H1 (cell line): ENCODE data around the gene AAK1. TPM values are rescaled to one million over a fixed set of nuclear protein-coding genes. Genes with fewer than 3 reads are reported as not detected.
"Not testable (repeated sequence)": the region's sequence is repeated elsewhere in the genome, so short reads cannot be mapped to it uniquely, and the experiment has no call there.

ENCODE experiments used
- CTCF ChIA-PET: fragments of 300-600 bp; sonication (Branson Sonifier 250); formaldehyde crosslinking; loops from one replicate; lab custom pipeline; 2021; ENCODE audit not compliant: partially characterized antibody; lab: Charles Lee
- POLR2A ChIA-PET: fragments of 300-600 bp; sonication (Branson Sonifier 250); formaldehyde crosslinking; loops from one replicate; lab custom pipeline; 2021; ENCODE audit warnings: inconsistent platforms; ENCODE audit not compliant: partially characterized antibody; lab: Charles Lee
- DNase-seq, 2 experiments: peaks; one replicate each; pipeline versions ENCODE4 v3.0.0 to v3.0.0-alpha.2; 2010 to 2022; ENCODE audit warnings: low spot score in 2 of 2, low read depth in 1 of 2, mixed read lengths in 1 of 2
- FAIRE-seq: peaks from 2 replicates; lab custom pipeline; 2011; peaks lifted over from hg19 to GRCh38; lab: Jason Lieb, UNC
- H2AFZ ChIP-seq: 2 replicates; pipeline ENCODE4 v1.8.1; 2012; ENCODE audit warnings: low read length, inconsistent platforms
- H2AK5ac ChIP-seq: 2 replicates; pipeline ENCODE4 v1.6.1; 2013; ENCODE audit warnings: low read depth, low read length
- H2BK120ac ChIP-seq: replicated peaks from 2 replicates; pipeline ENCODE3; 2013; ENCODE audit warnings: low read depth, low read length, inconsistent platforms
- H2BK12ac ChIP-seq: 2 replicates; pipeline ENCODE4 v1.6.1; 2013; ENCODE audit warnings: low read depth, low read length
- H2BK15ac ChIP-seq: 2 replicates; pipeline ENCODE4 v1.6.1; 2013; ENCODE audit warnings: low read length
- H2BK20ac ChIP-seq: 2 replicates; pipeline ENCODE4 v1.6.1; 2013; ENCODE audit warnings: low read length
- H2BK5ac ChIP-seq: 2 replicates; pipeline ENCODE4 v1.6.1; 2013; ENCODE audit warnings: low read depth, low read length
- H3K14ac ChIP-seq: 2 replicates; pipeline ENCODE4 v1.6.1; 2013; ENCODE audit warnings: inconsistent platforms; ENCODE audit not compliant: insufficient read length
- H3K18ac ChIP-seq: 2 replicates; pipeline ENCODE4 v1.6.1; 2013; ENCODE audit warnings: low read length; ENCODE audit errors: extremely low read depth
- H3K23ac ChIP-seq: 2 replicates; pipeline ENCODE4 v1.6.1; 2013; ENCODE audit warnings: inconsistent platforms; ENCODE audit not compliant: insufficient read length
- H3K23me2 ChIP-seq: 2 replicates; pipeline ENCODE4 v1.6.1; 2013; ENCODE audit warnings: low read depth, low read length
- H3K27ac ChIP-seq: 2 replicates; pipeline ENCODE4 v1.6.1; 2011; ENCODE audit warnings: low read depth, low read length, inconsistent platforms
- H3K27me3 ChIP-seq, 4 experiments: replicated peaks in 1 of 4; 1 replicate in 1 of 4; 2 replicates in 3 of 4; pipeline versions ENCODE4 v1.6.1 to v1.8.1; 2011 to 2013; ENCODE audit warnings: low read length in 3 of 4, mild to moderate bottlenecking in 3 of 4, inconsistent platforms in 2 of 4, mixed read lengths in 2 of 4, moderate library complexity in 1 of 4; ENCODE audit not compliant: control insufficient read depth in 3 of 4, insufficient read depth in 3 of 4; ENCODE audit errors: extremely low read depth in 1 of 4
- H3K36me3 ChIP-seq, 4 experiments: 2 replicates each; pipeline versions ENCODE4 v1.6.1 to v1.8.1; 2011 to 2013; ENCODE audit warnings: mild to moderate bottlenecking in 4 of 4, low read length in 3 of 4, moderate library complexity in 2 of 4, control low read depth in 1 of 4, inconsistent platforms in 1 of 4; ENCODE audit not compliant: insufficient read depth in 4 of 4, control insufficient read depth in 2 of 4
- H3K4ac ChIP-seq: replicated peaks from 2 replicates; pipeline ENCODE3; 2013; ENCODE audit warnings: low read length, low read depth, mixed read lengths, inconsistent platforms; ENCODE audit not compliant: insufficient read length
- H3K4me1 ChIP-seq, 4 experiments: replicated peaks in 1 of 4; 1 replicate in 1 of 4; 2 replicates in 3 of 4; pipeline versions ENCODE4 v1.6.1 to v1.8.1; 2011 to 2013; ENCODE audit warnings: low read length in 3 of 4, inconsistent platforms in 2 of 4, mixed read lengths in 1 of 4; ENCODE audit not compliant: insufficient read depth in 4 of 4, control insufficient read depth in 3 of 4
- H3K4me2 ChIP-seq, 2 experiments: 2 replicates each; pipeline versions ENCODE4 v1.6.1 to v1.8.1; 2011 to 2013; ENCODE audit warnings: low read depth in 2 of 2, low read length in 2 of 2, control low read depth in 1 of 2, inconsistent platforms in 1 of 2, mild to moderate bottlenecking in 1 of 2; ENCODE audit not compliant: insufficient read depth in 1 of 2
- H3K4me3 ChIP-seq, 4 experiments: fragments of 200-600, 300-600 bp in 1 of 4; sonication (generic), shearing (Covaris generic), sonication (Bioruptor Twin) in 1 of 4; 2 replicates each; pipeline versions ENCODE4 v1.5.1 to v1.8.1; 2011 to 2016; ENCODE audit warnings: low read length in 4 of 4, low read depth in 3 of 4, control low read depth in 2 of 4, inconsistent platforms in 2 of 4, mild to moderate bottlenecking in 2 of 4, mixed read lengths in 1 of 4, moderate library complexity in 1 of 4; ENCODE audit not compliant: insufficient read depth in 2 of 4; ENCODE audit errors: extremely low read depth in 1 of 4
- H3K56ac ChIP-seq: replicated peaks from 2 replicates; pipeline ENCODE3; 2013; ENCODE audit warnings: low read depth, mild to moderate bottlenecking, mixed read lengths, low read length, inconsistent platforms; ENCODE audit not compliant: insufficient read length
- H3K79me1 ChIP-seq: 2 replicates; pipeline ENCODE4 v1.6.1; 2013; ENCODE audit warnings: low read depth, low read length, control low read depth
- H3K79me2 ChIP-seq, 2 experiments: 2 replicates each; pipeline versions ENCODE4 v1.6.1 to v1.8.1; 2012 to 2013; ENCODE audit warnings: low read length in 2 of 2, mild to moderate bottlenecking in 2 of 2, inconsistent platforms in 1 of 2; ENCODE audit not compliant: insufficient read depth in 2 of 2, control insufficient read depth in 1 of 2
- H3K9ac ChIP-seq, 4 experiments: replicated peaks in 1 of 4; 1 replicate in 1 of 4; 2 replicates in 3 of 4; pipeline versions ENCODE4 v1.6.1 to v1.8.1; 2011 to 2013; ENCODE audit warnings: low read depth in 3 of 4, low read length in 3 of 4, control low read depth in 2 of 4, mild to moderate bottlenecking in 2 of 4, moderate library complexity in 2 of 4, inconsistent platforms in 1 of 4; ENCODE audit errors: extremely low read depth in 1 of 4
- H3K9me3 ChIP-seq, 2 experiments: 2 replicates each; pipeline versions ENCODE4 v1.6.1 to v1.8.1; 2012 to 2013; ENCODE audit warnings: mild to moderate bottlenecking in 2 of 2, moderate library complexity in 2 of 2, control low read depth in 1 of 2, inconsistent platforms in 1 of 2, low read depth in 1 of 2, low read length in 1 of 2, mixed read lengths in 1 of 2; ENCODE audit not compliant: insufficient read depth in 2 of 2
- H4K20me1 ChIP-seq, 2 experiments: replicated peaks in 1 of 2; 2 replicates each; pipeline versions ENCODE3 to v1.8.1; 2011 to 2013; ENCODE audit warnings: inconsistent platforms in 2 of 2, low read length in 2 of 2, mild to moderate bottlenecking in 1 of 2; ENCODE audit not compliant: insufficient read depth in 2 of 2, control insufficient read depth in 1 of 2
- H4K5ac ChIP-seq: 2 replicates; pipeline ENCODE4 v1.6.1; 2013; ENCODE audit warnings: low read length, low read depth, mixed read lengths, inconsistent platforms; ENCODE audit not compliant: insufficient read length
- H4K8ac ChIP-seq: 2 replicates; pipeline ENCODE4 v1.8.0; 2013; ENCODE audit warnings: mild to moderate bottlenecking, moderate library complexity, low read length, inconsistent platforms; ENCODE audit not compliant: insufficient read depth; ENCODE audit errors: extremely low read depth
- H4K91ac ChIP-seq: replicated peaks from 2 replicates; pipeline ENCODE3; 2013; ENCODE audit warnings: low read length, mixed read lengths, inconsistent platforms; ENCODE audit not compliant: insufficient read length
- WGBS, 2 experiments: shearing (Covaris generic) in 1 of 2; methylation state at CpG; one replicate each; pipeline versions ENCODE4 v1.1.6 to v1.1.7; 2013 to 2015; ENCODE audit warnings: low lambda C conversion rate in 2 of 2, mixed read lengths in 2 of 2, inconsistent platforms in 1 of 2, low coverage in 1 of 2, missing lambda C conversion rate in 1 of 2; ENCODE audit not compliant: insufficient replicate concordance in 2 of 2, insufficient coverage in 1 of 2, insufficient read length in 1 of 2; ENCODE audit errors: extremely low coverage in 1 of 2, missing lambda C conversion rate in 1 of 2; 5-methylcytosine and 5-hydroxymethylcytosine counted together
- polyA plus RNA-seq, 7 experiments: library from polyadenylated mRNA; depleted of rRNA in 3 of 7; stranded (reverse) in 5 of 7; unstranded in 2 of 7; fragments of >200 nt in 5 of 7; fragments of 200-250 nt in 2 of 7; gene quantifications; 1 replicate in 5 of 7; 2 replicates in 1 of 7; 4 replicates in 1 of 7; pipeline versions ENCODE4 v1.2.1 to v1.2.3, GENCODE V29; 2011 to 2013; ENCODE audit warnings: missing spikeins in 2 of 7, mixed read lengths in 2 of 7
- total RNA-seq: library from RNA; stranded (reverse); fragmentation: NEBNext Ultra II Directional; extraction: Animal tissue kit (Norgen Biotek cat#: 25700); gene quantifications from 2 replicates; pipeline ENCODE4 v1.2.1, GENCODE V29; 2021
- TF ChIP-seq, protein P1 (sequence below): IDR thresholded peaks from 2 replicates; pipeline ENCODE4 v1.6.1; 2012; ENCODE audit warnings: inconsistent platforms

AAK1 gene
- total and polyA plus RNA-seq, 2 of the 8 experiments (the other 6 are each of a cell fraction or from before 2014, with no cell fraction given): 10.0 to 40.5 TPM

DNA sequence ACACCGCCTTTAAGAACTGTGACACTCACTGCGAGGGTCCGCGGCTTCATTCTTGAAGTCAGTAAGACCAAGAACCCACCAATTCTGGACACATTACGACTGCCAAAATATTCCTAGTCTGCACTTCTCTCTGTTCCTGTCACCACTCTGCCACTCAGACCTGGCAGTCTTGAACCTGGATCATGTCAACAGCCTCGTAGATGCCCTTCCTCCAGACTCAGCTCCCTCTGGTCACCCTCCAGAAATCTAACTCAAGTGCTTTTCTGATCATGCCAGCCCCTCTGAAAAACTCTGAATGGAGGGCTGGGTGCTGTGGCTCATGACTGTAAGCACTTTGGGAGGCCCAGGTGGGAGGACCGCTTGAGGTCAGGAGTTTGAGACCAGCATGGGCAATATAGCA is 20.3 kb downstream of the AAK1 start (continued):
- TF ChIP-seq, protein P1, sequence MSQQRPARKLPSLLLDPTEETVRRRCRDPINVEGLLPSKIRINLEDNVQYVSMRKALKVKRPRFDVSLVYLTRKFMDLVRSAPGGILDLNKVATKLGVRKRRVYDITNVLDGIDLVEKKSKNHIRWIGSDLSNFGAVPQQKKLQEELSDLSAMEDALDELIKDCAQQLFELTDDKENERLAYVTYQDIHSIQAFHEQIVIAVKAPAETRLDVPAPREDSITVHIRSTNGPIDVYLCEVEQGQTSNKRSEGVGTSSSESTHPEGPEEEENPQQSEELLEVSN: no peak

DNA sequence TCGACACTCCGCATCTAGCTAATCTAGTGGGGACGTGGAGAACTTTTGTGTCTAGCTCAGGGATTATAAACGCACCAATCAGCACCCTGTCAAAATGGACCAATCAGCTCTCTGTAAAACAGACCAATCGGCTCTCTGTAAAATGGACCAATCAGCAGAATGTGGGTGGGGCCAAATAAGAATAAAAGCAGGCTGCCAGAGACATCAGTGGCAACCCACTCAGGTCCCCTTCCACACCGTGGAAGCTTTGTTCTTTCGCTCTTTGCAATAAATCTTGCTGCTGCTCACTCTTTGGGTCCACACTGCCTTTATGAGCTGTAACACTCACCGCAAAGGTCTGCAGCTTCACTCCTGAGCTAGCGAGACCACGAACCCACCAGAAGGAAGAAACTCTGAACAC is 20.7 kb downstream of the AAK1 start:
- H3K23ac ChIP-seq, H4K8ac ChIP-seq, H2AFZ ChIP-seq, H3K9ac ChIP-seq, H4K5ac ChIP-seq, POLR2A ChIA-PET, H2BK5ac ChIP-seq, H3K4ac ChIP-seq, H3K18ac ChIP-seq, H3K4me3 ChIP-seq, FAIRE-seq, H2BK15ac ChIP-seq, H3K27ac ChIP-seq, H3K27me3 ChIP-seq, H3K9me3 ChIP-seq, H4K91ac ChIP-seq, DNase-seq, H2BK20ac ChIP-seq, H3K4me1 ChIP-seq, H2AK5ac ChIP-seq, H3K23me2 ChIP-seq, H2BK12ac ChIP-seq, H2BK120ac ChIP-seq, H3K56ac ChIP-seq, H3K14ac ChIP-seq, H3K36me3 ChIP-seq, H4K20me1 ChIP-seq, H3K4me2 ChIP-seq: not testable (repeated sequence)
- 98% methylated on average over 10 of the region's 10 CpGs; no CpG with 5 or more reads in 1 of the 2 experiments for WGBS, 2 experiments
- Histone ChIP-seq H3K79me1 (peaks cover 22% of the 10 kb centered on the region), H3K79me2 (peaks cover 7 to 67% of the 10 kb centered on the region in 2 experiments; a peak in 3 of 4 replicates)
- CTCF ChIA-PET: interaction anchor here (1.3 to 1.6 kb wide), 3 partner anchors 19 to 63 kb away, joined by 3 to 4 read pairs (median 4); no protein-coding TSS in a partner anchor
